Keratinocyte (primary cell): ENCODE measurements around the gene FZD4. TPM values are rescaled to one million over a fixed set of nuclear protein-coding genes. Genes with fewer than 3 reads are reported as not detected.

Experiments
- DNase-seq: peaks from one replicate; pipeline ENCODE4 v3.0.0-alpha.2; 2011; ENCODE audit warnings: low read depth, missing footprints, low spot score
- FAIRE-seq: peaks from 2 replicates; lab custom pipeline; 2011; peaks lifted over from hg19 to GRCh38; lab: Jason Lieb, UNC
- H2AFZ ChIP-seq: 2 replicates; pipeline ENCODE4 v1.6.0; 2012; ENCODE audit warnings: low read length, control low read depth, inconsistent platforms; ENCODE audit not compliant: control insufficient read depth
- H3K27ac ChIP-seq: 2 replicates; pipeline ENCODE4 v1.5.1; 2011; ENCODE audit warnings: low read length; ENCODE audit not compliant: control insufficient read depth, insufficient read depth
- H3K27me3 ChIP-seq: 3 replicates; pipeline ENCODE4 v1.6.0; 2011; ENCODE audit warnings: low read length; ENCODE audit not compliant: control insufficient read depth, insufficient read depth; ENCODE audit errors: extremely low read depth
- H3K36me3 ChIP-seq, 2 experiments: 2 replicates in 1 of 2; 3 replicates in 1 of 2; pipeline ENCODE4 v1.5.1; 2011; ENCODE audit warnings: low read length in 2 of 2, mild to moderate bottlenecking in 1 of 2; ENCODE audit not compliant: control insufficient read depth in 2 of 2, insufficient read depth in 2 of 2; ENCODE audit errors: extremely low read depth in 1 of 2
- H3K4me1 ChIP-seq: 3 replicates; pipeline ENCODE4 v1.5.1; 2011; ENCODE audit warnings: low read length; ENCODE audit not compliant: control insufficient read depth, insufficient read depth; ENCODE audit errors: extremely low read depth
- H3K4me2 ChIP-seq: 3 replicates; pipeline ENCODE4 v1.6.0; 2011; ENCODE audit warnings: low read depth, low read length; ENCODE audit not compliant: control insufficient read depth, insufficient read depth; ENCODE audit errors: extremely low read depth
- H3K4me3 ChIP-seq, 3 experiments: fragments of 200-600 bp in 1 of 3; sonication (generic) in 1 of 3; 2 replicates in 2 of 3; 3 replicates in 1 of 3; pipeline ENCODE4 v1.5.1; 2011 to 2016; ENCODE audit warnings: low read length in 3 of 3, mild to moderate bottlenecking in 3 of 3, control low read depth in 2 of 3, inconsistent platforms in 1 of 3, low read depth in 1 of 3, mixed read lengths in 1 of 3, mixed run types in 1 of 3, moderate library complexity in 1 of 3; ENCODE audit not compliant: control insufficient read depth in 2 of 3, insufficient read depth in 2 of 3; ENCODE audit errors: extremely low read depth in 1 of 3
- H3K79me2 ChIP-seq: 2 replicates; pipeline ENCODE4 v1.6.0; 2012; ENCODE audit warnings: low read length; ENCODE audit not compliant: control insufficient read depth, insufficient read depth
- H3K9ac ChIP-seq: 3 replicates; pipeline ENCODE4 v1.6.0; 2011; ENCODE audit warnings: low read length; ENCODE audit not compliant: control insufficient read depth, insufficient read depth; ENCODE audit errors: extremely low read depth
- H3K9me1 ChIP-seq: 3 replicates; pipeline ENCODE4 v1.6.0; 2011; ENCODE audit warnings: low read length; ENCODE audit not compliant: control insufficient read depth, insufficient read depth; ENCODE audit errors: extremely low read depth
- H3K9me3 ChIP-seq: 2 replicates; pipeline ENCODE4 v1.5.1; 2012; ENCODE audit warnings: low read depth, low read length; ENCODE audit not compliant: control insufficient read depth
- H4K20me1 ChIP-seq: 3 replicates; pipeline ENCODE4 v1.6.0; 2011; ENCODE audit warnings: low read length; ENCODE audit not compliant: control insufficient read depth, insufficient read depth; ENCODE audit errors: extremely low read depth
- CTCF ChIP-seq, 3 experiments: IDR thresholded peaks in 1 of 3; conservative IDR thresholded peaks in 1 of 3; optimal IDR thresholded peaks in 1 of 3; 2 replicates in 2 of 3; 3 replicates in 1 of 3; pipeline versions ENCODE3 to v1.5.1; 2011; ENCODE audit warnings: low read length in 3 of 3, mild to moderate bottlenecking in 3 of 3, moderate library complexity in 2 of 3, control low read depth in 1 of 3, inconsistent platforms in 1 of 3; ENCODE audit not compliant: insufficient read depth in 2 of 3; ENCODE audit errors: extremely low read depth in 1 of 3
- EZH2 ChIP-seq: IDR thresholded peaks from one replicate; pipeline ENCODE4 v1.6.1; 2012; ENCODE audit warnings: inconsistent platforms, mild to moderate bottlenecking, low read length, moderate library complexity
- dilution Hi-C: fragments of 300-500 bp; cut with MboI; formaldehyde crosslinking; loops from one replicate; pipeline ENCODE4 v1.7.0; 2020; ENCODE audit warnings: low sequenced_read_pairs; ENCODE audit not compliant: extremely low pct_ligation_motif_present
- polyA plus RNA-seq, 5 experiments: library from polyadenylated mRNA; depleted of rRNA in 3 of 5; stranded (reverse) in 3 of 5; stranded (forward) in 1 of 5; unstranded in 1 of 5; fragments of >200 nt; gene quantifications; 1 replicate in 1 of 5; 2 replicates in 3 of 5; 3 replicates in 1 of 5; pipeline versions ENCODE4 v1.2.1 to v1.2.3, GENCODE V29; 2011 to 2012; ENCODE audit warnings: missing spikeins in 2 of 5, low read depth in 1 of 5, low replicate concordance in 1 of 5

FZD4 gene
- polyA plus RNA-seq, 1 donor (not counting 4 experiments of a cell fraction or from before 2014, with no cell fraction given), result 0.56 TPM

DNA sequence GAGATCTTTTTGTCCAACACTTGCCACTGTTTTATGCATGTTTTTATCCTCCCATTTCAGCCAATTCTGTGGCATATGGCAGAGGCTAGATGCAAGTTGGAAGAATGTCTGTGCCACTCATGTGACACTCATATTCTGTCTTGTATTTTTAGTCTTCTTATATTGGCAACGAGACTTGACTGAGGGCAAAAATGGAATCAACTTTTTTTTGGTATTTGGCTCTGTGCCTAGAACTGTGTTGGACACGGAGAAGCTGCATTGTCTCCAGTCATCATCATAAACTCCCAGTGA is 1.7 kb upstream of the FZD4 start:
- H3K4me1 ChIP-seq, result no peaks in the 10 kb centered on the region
- H3K9ac ChIP-seq, result no peak overlapping the region
- H3K27ac ChIP-seq, result no peak overlapping the region
- no peak overlapping the region for H3K4me3 ChIP-seq
- no peak for FAIRE-seq
- no peaks in the 10 kb centered on the region for H4K20me1 ChIP-seq
- H3K27me3 ChIP-seq, result no peaks in the 10 kb centered on the region
- no peaks in the 10 kb centered on the region for H3K9me1 ChIP-seq
- no peaks in the 10 kb centered on the region for H3K36me3 ChIP-seq
- no peaks in the 10 kb centered on the region for H3K9me3 ChIP-seq
- H3K4me2 ChIP-seq, result no peak overlapping the region
- dilution Hi-C loops, result no loop called here
- H3K79me2 ChIP-seq, result no peaks in the 10 kb centered on the region
- no peak for TF ChIP-seq CTCF (optimal IDR thresholded peaks at IDR 0.05 in 1 of 3, IDR thresholded peaks at IDR 0.05 in 1 of 3, conservative IDR thresholded peaks at IDR 0.05 in 1 of 3; ENCODE audit: extremely low read depth in 1 of 3, insufficient read depth in 2 of 3, low read length in 3 of 3)
- no peak for TF ChIP-seq EZH2
- DNase-seq, result no peak
- no peak overlapping the region for H2AFZ ChIP-seq

GRCh38 chr11:86955111-86955360 is 159 bp downstream of the FZD4 start:
- H3K9me1 ChIP-seq, result no peaks in the 10 kb centered on the region
- peak overlapping the region; percentile 68 for H3K4me2 ChIP-seq
- no peak for DNase-seq
- H3K27ac ChIP-seq, result no peak overlapping the region
- H3K27me3 ChIP-seq, result no peaks in the 10 kb centered on the region
- no peaks in the 10 kb centered on the region for H4K20me1 ChIP-seq
- H3K4me3 ChIP-seq, result peak overlapping the region; percentile 40 to 61 (median 60)
- dilution Hi-C loops, result no loop called here
- FAIRE-seq, result no peak
- no peaks in the 10 kb centered on the region for H3K79me2 ChIP-seq
- H2AFZ ChIP-seq, result peak overlapping the region; percentile 70
- H3K36me3 ChIP-seq, result no peaks in the 10 kb centered on the region
- peak overlapping the region; percentile 38 for H3K9ac ChIP-seq
- no peaks in the 10 kb centered on the region for H3K9me3 ChIP-seq
- H3K4me1 ChIP-seq, result no peaks in the 10 kb centered on the region
- TF ChIP-seq CTCF (optimal IDR thresholded peaks at IDR 0.05 in 1 of 3, IDR thresholded peaks at IDR 0.05 in 1 of 3, conservative IDR thresholded peaks at IDR 0.05 in 1 of 3; ENCODE audit: extremely low read depth in 1 of 3, insufficient read depth in 2 of 3, low read length in 3 of 3) (peak in 1 of 3 experiments; percentile 2), EZH2 (no peak)
